Effector CD4-positive, alpha-beta T cell (primary cell): Measurements from ENCODE around the gene PTPRK.
"Not testable (repeated sequence)": the region's sequence is repeated elsewhere in the genome, so short reads cannot be mapped to it uniquely, and the experiment has no call there.

Source experiments
- DNase-seq: peaks from one replicate; pipeline ENCODE4 v3.0.0-alpha.2; 2020

Gene PTPRK

DNA sequence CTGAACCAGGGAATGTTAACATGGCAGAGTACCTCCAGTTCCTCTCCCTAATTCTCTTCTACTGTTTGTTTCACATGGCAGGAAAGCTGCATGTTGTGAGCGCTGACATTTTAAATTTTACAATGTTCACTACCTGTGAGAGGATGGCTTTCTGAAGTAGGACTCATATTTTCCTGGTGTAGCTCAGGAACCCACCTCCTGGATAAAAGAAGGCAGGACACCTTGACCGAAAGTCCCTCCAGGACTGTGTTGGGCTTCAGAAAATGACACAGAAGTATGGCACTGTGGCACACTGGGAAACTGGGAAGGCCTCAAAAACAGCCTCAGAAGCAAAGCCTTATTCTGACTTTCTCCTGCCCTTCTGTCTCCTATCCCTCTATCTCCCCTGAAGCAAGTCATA, 33.3 kb downstream of the PTPRK start:
- no peak for DNase-seq

DNA sequence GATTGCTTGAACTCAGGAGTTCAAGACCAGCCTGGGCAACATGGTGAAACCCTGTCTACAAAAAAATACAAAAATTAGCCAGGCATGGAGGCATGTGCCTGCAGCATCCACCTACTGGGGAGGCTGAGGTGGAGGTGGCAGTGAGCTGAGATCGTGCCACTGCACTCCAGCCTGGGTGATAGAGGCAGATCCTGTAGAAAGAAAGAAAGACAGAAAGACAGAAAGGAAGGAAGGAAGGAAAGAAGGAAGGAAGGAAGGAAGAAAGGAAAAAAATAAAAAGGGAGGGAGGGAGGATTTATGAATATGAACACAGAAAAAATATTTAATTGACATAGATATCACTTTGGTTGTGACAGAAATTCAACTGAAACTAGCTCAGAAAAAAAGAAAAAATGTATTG, 33.8 kb downstream of the PTPRK start:
- not testable (repeated sequence) for DNase-seq

DNA sequence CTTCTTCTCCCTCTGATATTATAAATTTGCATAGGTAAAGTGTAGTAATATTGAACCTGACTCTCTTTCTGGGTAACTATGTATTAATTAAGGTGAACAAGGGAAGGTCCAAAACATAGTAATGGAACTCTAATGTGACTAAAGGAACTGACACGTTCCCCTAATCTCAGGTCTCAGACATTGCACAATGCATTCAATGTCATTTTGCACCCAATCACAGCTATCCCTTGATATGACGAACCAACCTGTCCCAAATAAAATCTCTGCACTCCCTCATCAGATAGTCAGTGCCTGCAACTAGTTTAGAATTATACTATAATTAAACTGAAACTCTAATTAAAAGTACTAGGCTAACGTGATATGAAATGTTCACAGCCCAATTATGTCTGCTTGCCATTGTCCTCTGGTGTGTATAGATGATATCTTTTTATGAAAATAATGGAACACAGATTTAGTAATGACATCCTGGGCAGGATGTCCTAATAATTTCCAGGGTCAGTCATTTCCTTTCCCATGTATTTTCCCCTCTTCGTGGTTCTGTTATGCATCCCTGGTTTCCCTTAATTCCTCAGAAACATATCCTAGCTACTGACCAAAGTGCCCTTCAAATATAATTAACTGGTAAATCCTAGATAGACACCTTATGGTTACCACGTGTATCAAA, 36.8 kb downstream of the PTPRK start:
- no peak for DNase-seq

DNA sequence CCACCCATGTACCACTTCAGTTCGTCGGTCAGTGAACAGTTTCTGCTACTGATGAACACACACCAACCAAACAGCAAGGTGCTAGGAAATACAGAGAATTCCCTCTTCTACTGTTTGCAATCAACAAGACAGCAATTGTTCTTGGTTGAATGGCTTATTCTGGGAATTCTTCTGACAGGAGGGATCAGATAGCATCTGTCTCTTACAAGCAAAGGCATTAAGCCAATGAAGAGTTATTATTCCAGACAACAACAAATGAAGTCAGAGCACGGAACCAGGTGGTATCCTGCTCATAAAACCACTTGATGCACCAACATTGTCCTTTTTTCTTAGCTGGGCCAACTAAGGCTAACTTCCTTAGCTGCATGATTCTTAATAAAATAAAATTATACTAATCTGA, 37.8 kb downstream of the PTPRK start:
- no peak for DNase-seq

DNA sequence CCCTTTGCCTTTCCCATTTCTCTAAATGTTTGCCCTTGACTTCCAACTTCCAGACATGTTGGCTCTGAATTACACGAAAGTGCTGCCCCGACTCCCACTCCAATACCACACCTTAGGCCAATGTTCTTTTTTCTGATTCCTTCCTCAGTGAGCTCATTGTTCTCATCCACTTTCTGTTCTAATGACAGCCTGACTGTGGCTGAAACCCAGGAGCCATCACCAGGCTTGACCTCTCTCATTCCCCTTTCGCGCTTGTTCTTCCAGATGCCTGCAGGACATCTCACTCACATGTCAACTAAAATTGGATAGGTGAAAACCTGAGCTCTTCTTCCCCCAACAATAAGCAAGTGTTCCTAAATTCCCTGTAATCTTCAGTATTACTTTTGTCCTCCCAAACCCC, 40.4 kb downstream of the PTPRK start:
- no peak for DNase-seq

DNA sequence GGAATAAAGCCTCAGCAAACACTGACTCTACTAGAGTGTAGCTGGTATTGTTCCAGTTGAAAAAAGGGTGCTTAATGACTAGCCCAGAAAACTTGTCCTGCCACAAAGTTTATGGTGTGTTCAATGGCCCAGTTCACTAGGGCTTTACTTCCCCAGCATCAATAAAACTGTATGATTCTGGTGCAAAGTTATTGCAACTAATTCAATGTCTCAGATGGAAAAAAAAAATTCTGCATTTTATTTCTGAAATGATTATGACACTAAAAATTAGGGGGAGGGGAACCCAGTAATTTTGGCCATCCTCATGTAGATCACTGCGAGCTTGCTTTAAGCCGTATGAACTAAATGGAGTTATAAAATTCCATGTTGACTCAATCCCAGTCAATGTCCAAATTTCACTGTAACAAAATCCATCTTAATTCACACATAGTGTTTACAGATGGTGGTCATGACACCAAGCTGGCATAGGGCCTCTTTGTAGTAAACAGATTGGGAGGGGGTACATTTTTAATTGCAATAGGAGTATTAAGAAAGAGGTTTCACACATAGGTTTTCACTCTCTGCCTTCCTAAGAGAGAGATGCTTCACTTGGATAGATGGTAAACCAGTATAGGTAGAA, 41.2 kb downstream of the PTPRK start:
- DNase-seq: no peak

DNA sequence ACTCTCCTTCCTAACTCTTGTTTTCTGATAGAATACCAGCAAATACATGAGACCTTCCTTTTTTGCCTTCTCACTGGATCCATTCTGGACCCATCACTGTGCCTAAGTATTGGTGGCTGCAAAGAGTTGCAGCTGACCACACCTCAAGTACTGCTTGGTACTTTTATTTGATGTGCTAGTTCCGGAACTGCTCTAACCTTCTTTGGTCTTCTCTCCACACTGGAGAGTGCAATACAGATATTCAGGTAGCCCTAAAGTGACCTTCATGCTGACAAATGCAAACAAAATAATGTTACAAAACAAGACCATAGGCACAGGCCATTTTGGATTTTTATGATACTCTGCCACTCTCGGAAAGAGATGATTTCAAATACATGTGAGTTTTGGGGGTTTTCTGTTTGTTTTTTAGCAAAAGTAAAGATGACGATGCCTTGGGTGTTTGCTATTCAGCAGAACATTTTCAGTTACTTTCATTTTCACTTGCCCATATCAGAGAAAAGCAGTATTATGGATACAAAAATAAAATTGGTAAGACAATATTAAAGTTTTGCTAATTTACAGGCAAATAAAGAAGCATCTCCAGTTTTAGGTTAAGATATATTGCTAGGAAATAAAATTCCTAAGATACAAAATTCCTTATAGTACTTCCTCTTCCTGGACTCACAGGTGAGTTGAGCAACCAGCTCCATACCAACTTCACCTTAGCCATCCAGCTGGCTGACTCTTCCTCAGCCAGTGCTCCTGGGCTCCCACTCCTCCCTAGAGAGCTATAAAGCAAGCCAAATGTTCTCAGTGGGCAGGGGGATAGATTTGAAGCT, 42.0 kb downstream of the PTPRK start:
- no peak for DNase-seq

DNA sequence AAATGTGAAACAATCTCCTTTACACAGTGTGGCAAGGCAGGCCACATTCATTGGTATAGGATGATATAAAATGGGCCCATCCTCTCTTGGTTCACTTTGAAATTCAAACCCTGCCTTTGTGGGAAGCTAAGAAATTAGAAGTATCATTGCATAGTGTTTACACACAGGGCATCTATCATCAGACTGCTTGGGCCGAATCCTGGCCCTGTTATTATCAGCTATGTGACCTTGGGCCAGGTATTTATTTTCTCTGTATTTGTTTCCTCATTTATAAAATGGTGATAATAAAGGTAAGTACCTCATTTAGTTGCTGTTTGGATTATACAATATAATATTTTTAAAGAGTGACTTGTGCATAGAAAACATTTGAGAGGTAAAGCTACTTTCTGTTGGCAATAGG, 45.5 kb downstream of the PTPRK start:
- no peak for DNase-seq

DNA sequence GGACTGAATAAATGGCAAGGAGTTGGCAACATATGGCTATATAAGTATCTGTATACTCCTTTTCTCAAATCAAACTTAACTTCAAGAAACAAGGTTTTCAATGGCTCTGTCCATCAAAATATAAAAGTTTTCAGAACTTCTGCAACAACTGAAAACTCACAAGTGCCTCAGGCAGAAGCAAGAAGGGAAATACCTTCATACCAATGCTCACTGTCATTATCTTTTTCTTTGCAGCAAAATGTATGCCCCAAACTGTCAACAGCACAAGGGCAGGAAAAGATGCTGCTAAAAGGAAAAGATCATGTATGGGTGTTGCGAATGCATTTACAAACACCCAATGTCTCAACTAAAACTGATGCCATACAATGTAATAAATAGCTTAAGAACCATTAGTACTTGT, 45.9 kb downstream of the PTPRK start:
- no peak for DNase-seq

DNA sequence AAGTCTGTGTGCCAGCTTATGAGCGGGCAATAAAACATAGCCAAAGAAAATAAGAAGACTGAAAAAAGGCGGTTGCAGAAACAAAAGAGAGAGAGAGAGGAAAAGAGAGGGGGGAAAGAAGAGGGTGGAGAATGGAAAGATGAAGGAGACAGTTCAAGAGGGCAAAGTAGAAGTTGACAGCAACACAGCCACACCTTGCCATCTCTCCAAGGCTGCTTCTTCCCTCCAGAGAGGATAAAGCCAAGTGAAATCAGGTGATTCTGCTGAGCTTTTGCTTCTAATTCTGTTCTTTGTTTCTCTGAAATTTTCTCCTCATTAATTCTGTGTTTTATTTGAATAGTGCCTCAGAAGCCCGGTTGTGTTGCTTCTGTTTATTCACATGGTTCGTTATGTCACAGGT, 48.5 kb downstream of the PTPRK start:
- no peak for DNase-seq

DNA sequence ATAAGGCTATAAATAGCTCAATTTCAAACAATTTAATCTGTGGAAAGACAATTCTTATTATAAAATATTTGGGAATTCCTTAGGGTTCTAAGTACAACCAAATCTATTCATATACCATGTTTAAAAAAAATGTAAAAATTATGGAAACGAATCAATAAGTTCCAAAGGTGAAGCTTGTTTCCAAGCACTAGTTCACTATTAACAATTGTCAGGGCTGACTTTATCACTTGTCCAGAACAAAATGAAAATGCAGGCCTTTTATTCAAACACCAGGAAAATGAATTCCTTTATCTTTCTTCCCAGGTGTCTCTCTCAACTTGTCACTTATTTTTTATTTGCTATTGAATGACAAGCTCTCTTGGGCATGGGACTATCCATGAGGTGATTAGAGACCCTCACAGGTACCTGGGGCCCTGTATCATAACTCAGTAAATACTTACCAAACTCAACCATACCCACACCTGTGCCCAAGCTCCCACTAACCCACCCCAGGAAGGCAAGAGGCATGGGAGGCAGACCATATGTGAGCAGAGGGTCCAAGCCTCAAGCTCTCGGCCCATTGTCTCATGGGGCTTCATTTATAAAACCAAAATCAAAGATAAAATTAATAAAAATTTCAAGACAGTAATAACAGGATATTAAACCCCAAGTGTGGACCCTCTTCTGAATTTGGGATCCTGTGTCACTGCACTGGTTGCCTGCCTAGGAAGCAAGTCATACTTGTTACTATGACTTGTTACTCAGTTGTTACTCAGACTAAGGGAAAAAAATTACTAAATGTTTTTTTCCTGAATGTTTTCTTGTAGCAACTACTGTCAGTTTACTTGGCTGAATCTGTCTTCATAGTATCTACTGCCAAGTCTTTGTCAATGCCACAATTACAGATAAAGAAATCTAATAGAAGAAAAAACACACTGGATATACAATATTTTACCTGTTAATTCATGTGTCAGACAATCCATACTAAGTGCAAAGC, 54.7 kb downstream of the PTPRK start:
- DNase-seq: no peak

DNA sequence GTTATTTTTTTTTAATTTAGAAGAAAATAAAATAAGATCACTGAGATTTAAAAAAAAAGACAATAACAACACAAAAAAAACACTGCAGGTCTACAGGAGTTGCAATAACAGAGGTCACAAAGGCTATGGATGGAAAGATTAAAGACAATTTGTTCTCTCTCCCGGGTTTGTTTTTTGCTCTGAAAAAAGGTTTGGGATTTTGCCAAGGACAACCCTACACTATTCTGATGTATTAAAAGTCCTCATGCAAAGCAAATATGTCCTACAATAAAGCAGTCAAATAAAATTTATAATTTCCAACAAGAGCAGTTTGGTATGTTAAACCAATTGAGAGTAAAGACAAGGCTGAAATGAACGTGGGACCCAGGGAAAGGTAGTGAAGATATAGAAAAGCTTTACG, 55.6 kb downstream of the PTPRK start:
- DNase-seq: no peak

DNA sequence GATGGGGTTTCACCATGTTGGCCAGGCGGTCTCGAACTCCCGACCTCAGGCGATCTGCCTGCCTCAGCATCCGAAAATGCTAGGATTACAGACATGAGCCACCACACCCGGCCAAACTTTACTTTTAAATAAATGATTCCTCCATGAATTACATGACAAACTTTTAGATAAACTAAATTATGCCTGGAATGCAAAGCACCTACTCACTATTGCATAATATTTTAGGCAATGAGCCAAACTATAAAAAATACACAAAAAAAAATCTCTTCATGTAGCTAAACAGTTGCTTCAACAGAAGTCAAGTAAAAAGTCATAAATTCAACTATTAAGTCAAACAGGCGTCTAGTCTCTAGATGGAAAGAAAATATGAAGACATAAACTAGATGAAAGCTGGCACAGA, 56.5 kb downstream of the PTPRK start:
- no peak for DNase-seq

DNA sequence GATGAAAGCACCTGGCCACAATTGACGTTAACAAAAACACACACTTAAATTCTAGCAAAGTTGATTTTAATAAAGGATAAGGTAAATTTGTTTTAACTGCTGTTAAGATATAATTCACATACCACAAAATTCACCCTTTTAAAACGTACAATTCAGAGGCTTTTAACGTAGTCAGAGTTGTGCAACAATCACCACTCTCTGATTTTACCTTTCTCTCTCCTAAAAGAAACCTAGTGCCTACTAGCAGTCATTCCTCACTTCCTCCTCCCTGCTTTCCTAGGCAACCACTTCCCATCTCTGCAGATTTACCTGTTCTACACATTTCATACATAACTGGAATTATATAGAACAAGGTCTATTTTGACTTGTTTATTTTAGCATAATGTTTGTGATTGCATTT, 58.9 kb downstream of the PTPRK start:
- DNase-seq: no peak

DNA sequence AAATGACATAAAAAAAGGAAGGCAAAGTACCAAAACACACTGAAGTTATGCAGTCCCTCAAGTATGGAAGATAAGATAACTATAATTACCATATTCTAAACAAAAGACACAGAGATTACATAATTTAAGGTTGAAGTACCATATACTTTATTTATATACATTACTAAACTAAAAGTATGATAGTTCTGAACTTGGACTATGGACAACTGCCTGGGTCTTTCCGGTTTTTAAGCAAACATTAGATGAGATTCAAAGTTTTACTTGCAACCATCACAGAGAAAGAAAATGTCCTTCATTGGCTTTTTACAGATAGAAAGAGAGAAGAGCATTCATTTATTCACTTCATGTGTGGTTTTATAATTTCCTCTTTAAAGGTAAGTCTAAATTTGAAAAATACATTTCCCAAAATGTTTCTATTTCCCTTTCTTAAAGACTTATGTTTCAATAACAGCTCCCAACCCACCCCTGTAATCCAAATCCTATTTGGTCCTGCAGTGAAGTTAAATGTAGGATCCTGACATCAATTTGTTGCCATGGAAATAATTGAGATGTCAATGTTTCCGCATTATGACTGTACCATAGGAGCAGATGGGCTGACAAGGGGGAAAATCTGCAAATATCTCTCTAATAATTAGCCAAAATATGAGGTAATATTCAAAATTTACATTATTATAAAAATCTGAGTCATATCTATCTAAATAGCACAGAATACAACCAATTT, 63.7 kb downstream of the PTPRK start:
- DNase-seq: no peak

DNA sequence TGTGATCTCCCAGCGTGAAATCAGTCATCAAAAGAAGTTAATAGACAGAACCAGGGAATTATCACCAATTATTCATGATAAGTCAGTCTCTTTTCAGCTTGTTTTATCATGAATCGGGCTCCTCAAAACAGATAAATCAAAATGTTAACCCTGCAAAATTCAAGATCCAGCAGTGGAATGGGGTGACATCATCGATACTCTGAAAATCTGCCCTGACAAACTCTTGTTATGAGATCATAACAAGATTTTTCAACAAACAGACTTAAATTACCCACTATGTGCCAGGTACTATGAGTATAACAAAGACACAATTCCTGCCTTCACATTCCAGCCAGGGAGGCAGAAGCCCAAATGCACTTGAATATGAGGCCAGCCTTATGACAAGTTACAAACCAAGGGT, 64.4 kb downstream of the PTPRK start:
- DNase-seq: no peak

DNA sequence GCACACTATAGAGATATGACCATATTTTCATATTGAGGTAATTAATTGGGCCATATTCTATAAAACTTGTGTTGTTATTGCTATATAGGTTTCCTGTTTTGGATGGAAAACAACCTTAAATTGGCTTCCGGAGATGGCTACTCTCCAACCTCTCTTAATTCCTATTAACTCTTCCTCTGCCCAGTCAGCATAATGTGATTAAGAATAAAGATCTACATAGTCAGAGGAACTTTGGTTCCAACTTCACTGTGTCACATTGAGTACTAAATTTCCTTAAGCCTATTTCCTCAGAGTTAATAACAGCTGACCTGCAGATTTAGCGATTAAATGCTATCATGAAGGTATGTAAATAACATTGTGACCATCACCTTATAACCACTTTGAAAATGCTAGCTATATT, 67.7 kb downstream of the PTPRK start:
- no peak for DNase-seq

DNA sequence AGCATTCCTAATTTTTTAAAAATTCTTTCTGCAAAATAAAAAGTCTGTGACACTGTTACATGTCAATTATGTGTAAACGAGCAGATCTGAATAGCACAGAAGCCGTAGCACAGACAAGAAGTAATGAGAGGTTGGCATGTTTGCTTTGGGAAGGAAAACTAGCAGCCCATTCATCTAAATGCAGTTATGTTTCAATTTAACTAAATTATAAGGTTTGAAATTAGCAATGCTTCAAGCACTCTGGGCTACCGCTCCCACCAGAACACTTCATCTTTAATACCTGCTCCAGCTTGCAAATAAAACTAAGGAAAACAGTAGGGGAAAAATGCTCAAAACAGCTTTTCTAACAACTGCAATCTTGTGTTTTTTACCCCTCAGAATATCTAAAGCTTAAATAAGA, 73.9 kb downstream of the PTPRK start:
- DNase-seq: no peak

DNA sequence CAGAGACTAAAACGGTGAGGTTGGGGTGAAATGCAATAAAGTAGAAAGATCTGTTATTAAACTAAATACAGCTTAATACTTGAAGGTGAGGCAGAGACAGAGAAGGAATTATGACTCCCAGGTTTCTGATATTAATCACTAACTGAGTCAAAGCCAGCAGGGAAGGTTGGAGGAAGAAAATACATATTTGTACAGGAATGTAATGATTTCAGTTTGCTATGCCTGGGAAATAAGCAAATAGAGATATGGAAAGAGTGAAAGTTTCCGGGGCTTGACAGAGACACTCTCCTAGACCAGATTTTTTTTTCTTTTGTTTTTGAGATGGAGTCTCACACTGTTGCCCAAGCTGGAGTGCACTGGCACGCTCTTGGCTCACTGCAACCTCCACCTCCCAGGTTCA, 76.8 kb downstream of the PTPRK start:
- DNase-seq: no peak

DNA sequence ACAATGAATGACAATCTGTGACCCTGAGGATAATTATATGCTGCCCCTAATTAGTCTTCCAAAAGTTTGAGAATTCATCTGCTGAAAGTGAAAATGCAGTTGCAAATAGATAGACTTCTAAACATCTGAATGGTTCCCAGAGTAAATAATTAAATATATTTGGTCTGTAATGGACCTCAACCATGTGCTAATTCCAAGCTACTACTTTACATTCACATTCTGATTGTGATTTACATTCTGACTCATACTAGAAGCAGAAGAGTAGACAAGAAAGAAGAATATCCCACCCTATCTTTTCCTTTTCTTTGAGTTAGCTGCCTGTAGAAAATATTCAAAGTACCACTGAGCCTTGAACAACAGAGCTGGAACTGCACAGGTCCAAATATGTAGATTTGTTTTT, 80.8 kb downstream of the PTPRK start:
- DNase-seq: no peak

DNA sequence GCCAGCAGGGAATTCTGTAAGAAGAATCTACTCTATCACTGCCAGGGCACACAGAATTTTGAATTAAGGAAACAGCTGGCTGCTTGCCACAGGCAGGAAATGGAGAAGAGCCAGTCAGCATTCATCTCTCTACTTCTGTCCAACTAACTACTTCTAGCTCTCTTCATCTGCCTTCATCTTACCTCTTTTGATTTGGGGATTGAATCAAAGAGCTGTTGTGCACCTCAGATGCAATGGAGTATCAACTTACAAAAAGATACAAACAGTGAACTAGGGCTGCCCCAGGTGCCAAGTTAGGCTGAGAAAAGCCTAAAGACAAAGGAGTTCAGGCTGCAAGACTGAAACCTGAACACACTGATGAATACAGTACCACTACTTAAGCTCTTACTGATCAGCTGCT, 82.0 kb downstream of the PTPRK start:
- no peak for DNase-seq

DNA sequence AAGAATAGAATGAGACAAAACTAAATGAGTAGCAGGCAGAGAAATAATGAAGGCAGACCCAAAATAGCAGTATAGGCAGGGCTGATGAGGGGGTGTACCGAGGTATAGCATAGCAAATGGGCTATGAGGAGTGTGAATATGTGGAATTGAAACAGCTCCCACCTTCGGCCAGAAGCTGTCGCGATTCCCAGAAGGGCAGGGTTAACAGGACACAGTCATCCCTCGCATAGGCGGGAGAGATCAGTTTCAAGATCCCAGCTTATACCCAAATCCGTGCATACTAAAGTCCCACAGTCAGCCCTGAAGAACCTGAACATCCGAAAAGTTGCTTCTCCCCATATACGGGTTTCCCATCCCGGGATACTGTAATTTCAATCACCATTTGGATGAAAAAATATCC, 82.7 kb downstream of the PTPRK start:
- DNase-seq: no peak
